ENCODE data around the gene VPS9D1.

GRCh38 chr16:89693931-89694783 lies 26.5 kb downstream of the VPS9D1 start:
- TF ChIP-seq, protein P1, sequence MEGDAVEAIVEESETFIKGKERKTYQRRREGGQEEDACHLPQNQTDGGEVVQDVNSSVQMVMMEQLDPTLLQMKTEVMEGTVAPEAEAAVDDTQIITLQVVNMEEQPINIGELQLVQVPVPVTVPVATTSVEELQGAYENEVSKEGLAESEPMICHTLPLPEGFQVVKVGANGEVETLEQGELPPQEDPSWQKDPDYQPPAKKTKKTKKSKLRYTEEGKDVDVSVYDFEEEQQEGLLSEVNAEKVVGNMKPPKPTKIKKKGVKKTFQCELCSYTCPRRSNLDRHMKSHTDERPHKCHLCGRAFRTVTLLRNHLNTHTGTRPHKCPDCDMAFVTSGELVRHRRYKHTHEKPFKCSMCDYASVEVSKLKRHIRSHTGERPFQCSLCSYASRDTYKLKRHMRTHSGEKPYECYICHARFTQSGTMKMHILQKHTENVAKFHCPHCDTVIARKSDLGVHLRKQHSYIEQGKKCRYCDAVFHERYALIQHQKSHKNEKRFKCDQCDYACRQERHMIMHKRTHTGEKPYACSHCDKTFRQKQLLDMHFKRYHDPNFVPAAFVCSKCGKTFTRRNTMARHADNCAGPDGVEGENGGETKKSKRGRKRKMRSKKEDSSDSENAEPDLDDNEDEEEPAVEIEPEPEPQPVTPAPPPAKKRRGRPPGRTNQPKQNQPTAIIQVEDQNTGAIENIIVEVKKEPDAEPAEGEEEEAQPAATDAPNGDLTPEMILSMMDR (IDR thresholded peaks at IDR 0.05; ENCODE audit: low read length) = no peak
- TF ChIP-seq EZH2 (IDR thresholded peaks at IDR 0.05; ENCODE audit: borderline replicate concordance, low read length) = no peak

Data from OCI-LY1 (cell line).